ENCODE data around the gene MAPK1.

DNA sequence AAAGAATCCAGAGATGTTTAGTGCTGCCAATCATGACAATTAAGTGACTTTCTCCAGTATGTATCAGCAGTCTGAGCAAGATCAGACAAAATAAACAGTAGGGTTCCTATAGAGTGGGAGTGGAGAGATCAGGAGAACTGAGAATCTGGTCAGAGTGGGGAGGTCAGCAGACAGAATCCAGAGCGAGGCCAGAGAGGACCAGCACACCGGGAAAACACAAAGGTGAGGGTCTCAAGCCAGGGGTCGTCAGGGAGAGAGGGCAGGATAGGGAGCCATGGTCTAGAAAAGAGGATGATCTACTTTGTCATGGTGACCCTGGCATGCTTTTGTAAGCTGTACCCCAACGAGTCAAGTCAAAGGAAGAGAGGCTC, 39.2 kb downstream of the MAPK1 start:
- TF ChIP-seq, protein P1, sequence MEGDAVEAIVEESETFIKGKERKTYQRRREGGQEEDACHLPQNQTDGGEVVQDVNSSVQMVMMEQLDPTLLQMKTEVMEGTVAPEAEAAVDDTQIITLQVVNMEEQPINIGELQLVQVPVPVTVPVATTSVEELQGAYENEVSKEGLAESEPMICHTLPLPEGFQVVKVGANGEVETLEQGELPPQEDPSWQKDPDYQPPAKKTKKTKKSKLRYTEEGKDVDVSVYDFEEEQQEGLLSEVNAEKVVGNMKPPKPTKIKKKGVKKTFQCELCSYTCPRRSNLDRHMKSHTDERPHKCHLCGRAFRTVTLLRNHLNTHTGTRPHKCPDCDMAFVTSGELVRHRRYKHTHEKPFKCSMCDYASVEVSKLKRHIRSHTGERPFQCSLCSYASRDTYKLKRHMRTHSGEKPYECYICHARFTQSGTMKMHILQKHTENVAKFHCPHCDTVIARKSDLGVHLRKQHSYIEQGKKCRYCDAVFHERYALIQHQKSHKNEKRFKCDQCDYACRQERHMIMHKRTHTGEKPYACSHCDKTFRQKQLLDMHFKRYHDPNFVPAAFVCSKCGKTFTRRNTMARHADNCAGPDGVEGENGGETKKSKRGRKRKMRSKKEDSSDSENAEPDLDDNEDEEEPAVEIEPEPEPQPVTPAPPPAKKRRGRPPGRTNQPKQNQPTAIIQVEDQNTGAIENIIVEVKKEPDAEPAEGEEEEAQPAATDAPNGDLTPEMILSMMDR (IDR thresholded peaks at IDR 0.05; ENCODE audit: low read depth, low read length): no peak
- TF ChIP-seq EZH2phosphoT487 (IDR thresholded peaks at IDR 0.05; ENCODE audit: low read depth): no peak
